HG02970 (cell line): ENCODE measurements around the gene MAU2.

Experiments used
- ATAC-seq: cut with Tn5 transposase; IDR thresholded peaks from one replicate; pipeline ENCODE4 v1.9.1; 2021; ENCODE audit warnings: mild to moderate bottlenecking, moderate library complexity, moderate number of reproducible peaks; ENCODE audit not compliant: unreplicated experiment, low FRiP score

MAU2 gene

GRCh38 chr19:19406878-19407632, 86.4 kb downstream of the MAU2 start:
- ATAC-seq: no peak

DNA sequence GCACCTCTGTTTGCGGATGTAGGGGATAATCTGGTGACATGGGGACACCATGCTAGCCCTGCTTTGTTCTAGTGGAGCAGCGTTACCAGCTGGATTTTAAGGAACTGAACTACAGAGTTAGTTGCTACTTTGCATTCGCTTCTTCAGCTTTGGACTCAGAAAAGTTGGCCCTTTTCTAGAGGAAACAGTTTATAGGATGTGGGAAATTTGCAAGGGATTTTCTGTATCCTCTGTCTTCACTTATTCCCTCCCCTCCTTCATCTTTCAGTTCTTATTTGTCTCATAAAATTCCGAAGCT, 87.0 kb downstream of the MAU2 start:
- ATAC-seq: no peak
